GM19043 (cell line): ENCODE data around the gene MYF6.

Source experiments
- ATAC-seq: cut with Tn5 transposase; IDR thresholded peaks from one replicate; pipeline ENCODE4 v1.9.1; 2021; ENCODE audit warnings: low read depth; ENCODE audit not compliant: unreplicated experiment

Gene MYF6

DNA sequence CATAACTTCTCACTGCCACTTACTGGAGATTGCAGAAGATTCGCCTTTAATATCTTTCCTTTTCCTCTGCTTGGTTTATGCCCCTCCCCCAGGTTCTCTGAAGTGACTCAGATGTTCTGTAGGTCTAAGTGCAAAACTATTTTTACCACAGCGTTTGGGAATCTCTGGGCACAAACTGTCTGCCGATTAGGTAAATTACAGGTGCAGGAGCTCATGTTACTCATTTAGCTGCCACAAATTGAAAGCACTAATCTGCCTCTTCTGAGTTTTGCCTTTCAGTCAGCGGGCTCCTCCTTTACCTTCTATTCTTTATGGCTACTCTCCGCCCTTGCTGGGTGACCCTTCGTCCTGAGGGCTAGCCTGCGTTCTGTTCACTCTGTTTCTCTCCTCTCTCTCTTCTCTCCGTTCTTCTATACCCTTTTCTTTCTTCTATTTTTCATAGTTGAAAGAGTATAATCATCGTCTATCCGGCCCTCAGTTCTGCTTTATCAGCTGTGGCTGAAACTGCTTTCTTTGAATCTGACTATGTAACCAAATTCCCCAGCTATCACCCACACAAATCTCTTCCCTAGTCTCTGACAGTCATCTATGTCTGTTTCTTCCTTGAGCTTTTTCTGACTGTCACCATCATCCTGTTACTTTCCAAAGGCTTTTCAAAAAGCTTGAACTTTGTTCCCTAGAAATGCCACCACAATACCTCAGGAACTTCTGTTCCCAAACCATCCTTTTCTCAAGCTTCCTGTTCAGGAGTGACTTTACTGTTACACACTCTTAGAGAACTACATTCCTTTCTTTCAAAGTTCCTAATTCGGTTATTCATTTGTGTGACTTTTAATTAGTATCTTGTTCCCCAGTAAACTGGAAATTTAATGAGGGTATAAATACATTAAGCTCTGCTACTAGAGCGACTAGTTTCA lies 4.3 kb upstream of the MYF6 start:
- ATAC-seq: peak; percentile 60

- ATAC-seq: no peak
Observed at GRCh38 chr12:80704420-80704819, 3.0 kb upstream of the MYF6 start.

- no peak for ATAC-seq
Observed at GRCh38 chr12:80707830-80708258, 410 bp downstream of the MYF6 start.

DNA sequence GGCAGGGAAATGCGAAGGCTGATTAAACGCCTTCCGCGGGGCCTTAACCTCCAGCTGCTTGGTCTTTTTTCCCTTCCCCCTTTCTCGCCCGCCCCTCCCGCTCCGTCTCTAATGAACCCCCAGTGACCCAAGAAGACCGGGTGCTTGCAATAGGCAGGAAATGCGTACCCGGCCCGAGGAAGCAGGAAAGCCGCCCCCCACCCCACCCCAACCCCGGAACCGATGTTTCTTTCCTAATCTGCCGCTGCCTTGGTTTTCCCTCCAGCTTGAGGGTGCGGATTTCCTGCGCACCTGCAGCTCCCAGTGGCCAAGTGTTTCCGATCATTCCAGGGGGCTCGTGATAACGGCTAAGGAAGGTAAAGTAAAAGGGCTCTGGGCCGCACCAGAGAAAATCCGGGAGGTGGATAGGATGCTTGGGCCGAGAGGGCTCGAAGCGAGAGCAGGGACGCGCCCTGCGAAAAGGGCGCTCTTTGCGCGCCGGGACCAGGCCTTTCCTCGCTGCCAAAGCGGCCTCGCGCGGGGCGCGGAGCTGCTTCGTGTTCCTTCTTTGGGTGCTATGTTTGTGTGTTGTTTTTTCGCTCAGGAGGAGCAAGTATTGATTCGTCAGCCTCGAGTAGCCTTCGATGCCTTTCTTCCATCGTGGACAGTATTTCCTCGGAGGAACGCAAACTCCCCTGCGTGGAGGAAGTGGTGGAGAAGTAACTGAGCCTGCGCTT lies 983 bp downstream of the MYF6 start:
- no peak for ATAC-seq

DNA sequence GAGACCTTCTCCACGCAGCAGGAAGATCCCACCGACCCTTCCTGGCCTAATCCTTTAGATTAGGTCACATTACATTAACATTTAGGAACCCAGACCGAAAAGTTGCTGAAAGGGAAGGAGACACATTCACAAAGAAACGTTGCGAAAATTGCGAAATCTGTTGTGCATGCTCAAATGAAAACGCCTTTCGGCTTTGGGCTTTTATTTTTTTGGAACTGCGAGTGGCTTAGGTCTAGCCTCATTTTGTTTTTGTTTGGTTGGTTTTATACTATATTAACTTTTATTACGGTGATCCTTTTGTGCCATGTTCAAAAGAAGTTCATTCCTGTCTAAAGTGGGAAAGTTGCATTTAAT lies 1.5 kb downstream of the MYF6 start:
- ATAC-seq: no peak

DNA sequence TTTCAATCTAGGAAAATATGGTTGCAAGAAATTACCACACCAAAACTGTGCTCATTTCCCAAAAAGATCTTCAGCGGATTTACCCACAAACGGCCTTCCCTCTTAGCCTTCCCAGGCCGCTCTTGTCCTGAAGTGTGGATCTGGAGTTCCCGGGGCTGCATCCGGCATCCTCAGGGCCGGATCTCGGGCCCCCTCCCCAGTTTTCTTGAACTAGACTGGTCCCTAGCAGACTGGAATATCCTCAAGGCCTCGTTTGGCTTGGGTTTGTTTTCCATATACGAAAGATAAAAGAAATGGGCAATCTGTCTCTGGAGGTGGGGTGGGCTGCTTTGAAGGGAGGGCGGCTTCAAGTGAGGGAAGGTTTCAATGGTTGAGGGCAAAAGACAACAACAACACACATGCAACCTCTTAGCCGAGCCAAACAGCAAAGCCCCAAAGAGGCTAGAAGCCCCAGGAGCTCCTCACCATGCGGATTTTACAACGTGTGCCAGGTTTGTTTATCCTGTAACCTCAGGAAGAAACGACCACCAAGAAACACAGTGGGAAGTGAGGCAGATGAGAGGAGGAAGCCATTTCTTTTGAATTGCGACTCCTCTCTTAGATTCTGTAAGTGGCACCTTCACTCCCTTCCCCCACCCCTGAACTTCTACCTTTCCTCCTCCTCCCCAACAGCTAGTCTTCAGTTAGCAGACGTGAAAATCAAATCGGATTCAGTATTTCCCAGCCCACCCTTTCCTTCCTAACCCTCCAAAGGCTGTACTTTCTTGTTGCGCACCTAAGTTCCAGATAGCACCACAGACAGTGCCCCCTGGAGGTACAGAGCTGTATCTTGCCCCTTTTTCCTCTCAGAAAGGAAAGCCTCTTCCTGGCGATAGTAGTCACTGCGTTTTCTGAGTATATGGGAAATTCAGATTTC lies 2.6 kb downstream of the MYF6 start:
- peak; percentile 50 for ATAC-seq

GRCh38 chr12:80710727-80711449 lies 3.5 kb downstream of the MYF6 start:
- peak; percentile 10 for ATAC-seq

DNA sequence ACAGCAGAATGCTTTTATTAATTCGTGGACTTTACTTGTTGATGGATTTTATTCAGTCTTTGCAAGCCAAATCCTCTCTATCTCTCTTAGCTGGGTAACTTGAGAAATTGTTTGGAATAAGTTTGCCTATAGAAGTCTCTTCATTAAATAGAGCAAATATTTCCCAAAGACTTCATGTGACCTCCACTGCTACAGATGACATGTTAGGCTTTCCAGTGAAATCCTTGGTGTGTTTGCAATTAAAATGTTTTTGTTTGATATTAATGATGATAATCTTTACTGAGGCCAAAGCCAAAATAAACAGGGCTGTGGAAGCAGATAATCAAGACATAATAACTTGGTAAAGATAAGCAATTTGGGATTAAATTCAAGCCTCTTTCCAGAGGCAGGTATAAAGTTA lies 4.4 kb downstream of the MYF6 start:
- no peak for ATAC-seq

GRCh38 chr12:80712866-80713265 lies 5.4 kb downstream of the MYF6 start:
- no peak for ATAC-seq

DNA sequence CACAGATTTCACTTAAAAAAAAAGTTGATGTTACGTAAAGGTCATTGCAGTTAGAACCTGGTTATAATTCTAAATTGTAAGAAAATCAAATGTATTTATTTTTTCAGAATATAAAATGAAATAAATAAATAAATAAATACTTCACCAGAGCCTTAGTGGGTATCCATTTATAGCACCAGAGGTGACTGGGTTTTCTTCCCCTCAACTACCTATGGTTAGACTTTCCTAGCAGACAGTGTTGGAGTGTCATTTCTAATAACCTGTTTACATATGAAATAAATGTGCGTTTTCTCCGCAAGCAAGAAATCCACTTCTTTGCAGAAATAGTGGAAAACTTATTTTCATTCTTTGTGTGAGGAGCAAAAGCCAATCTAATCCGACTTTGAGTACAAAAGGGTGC lies 6.0 kb downstream of the MYF6 start:
- ATAC-seq: no peak

GRCh38 chr12:80714055-80714454 lies 6.6 kb downstream of the MYF6 start:
- ATAC-seq: no peak

DNA sequence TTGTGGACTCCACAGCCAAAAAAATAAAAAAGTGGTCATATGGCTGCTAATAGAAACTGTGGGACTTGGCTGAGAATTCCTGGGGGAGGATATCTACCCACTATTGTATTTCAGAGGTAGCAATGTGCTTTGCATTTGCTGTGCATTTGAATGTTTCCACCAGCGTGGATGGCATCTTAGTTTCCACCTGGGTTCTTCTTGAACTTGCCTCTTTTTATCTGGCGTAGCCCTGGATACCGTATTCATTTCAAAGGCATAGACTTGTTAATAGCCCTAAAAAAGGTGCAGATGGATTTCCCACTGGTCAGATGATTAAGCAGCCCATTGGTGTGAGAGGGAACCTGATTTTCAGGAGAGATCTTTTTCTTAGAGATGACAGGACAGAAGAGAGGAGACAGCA lies 7.4 kb downstream of the MYF6 start:
- no peak for ATAC-seq

- no peak for ATAC-seq
Observed at GRCh38 chr12:80715713-80716249, 8.3 kb downstream of the MYF6 start.

DNA sequence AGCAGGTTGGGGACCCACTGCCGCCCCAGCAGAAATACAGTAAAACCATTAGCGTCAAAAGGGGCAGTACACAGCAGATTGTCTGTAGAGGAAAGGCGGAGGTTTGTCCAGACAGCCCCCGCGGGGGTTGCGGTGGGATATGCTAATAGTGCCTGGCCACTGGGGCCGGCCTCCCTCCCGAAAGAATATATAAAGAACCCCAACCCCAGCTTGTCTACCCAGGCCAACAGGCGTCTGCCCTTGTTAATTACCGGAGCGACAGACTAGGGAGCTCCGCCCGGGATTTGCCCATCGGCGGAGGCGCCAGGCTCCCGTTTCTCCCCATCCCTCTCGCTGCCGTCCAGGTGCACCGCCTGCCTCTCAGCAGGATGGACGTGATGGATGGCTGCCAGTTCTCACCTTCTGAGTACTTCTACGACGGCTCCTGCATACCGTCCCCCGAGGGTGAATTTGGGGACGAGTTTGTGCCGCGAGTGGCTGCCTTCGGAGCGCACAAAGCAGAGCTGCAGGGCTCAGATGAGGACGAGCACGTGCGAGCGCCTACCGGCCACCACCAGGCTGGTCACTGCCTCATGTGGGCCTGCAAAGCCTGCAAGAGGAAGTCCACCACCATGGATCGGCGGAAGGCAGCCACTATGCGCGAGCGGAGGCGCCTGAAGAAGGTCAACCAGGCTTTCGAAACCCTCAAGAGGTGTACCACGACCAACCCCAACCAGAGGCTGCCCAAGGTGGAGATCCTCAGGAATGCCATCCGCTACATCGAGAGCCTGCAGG lies 9.4 kb downstream of the MYF6 start, which contains the start of gene MYF5:
Gene MYF5 (plus strand): TSS at position 217 of the 774 bp plus-strand sequence. CDS start 152 bp downstream, at position 369.
- no peak for ATAC-seq

GRCh38 chr12:80717856-80718255 lies 10.4 kb downstream of the MYF6 start:
- ATAC-seq: no peak

DNA sequence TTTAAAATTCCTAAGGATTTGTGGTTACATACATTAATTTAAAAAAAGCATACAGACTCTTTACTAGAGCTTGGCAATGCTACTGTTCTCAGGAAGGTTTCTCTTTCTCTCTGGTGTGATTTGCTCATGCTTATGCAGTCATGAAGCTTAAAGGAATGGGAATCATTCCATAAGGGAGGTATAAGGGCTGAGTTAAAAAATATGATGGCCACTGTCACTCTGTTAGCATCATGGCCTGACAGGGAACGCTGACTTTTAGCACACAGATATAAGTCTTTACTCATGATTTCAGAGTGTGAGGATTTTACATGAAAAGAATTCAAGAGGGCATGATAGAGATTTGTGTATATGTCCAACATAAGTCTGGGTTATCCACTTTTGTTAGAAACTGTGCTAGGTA lies 13.1 kb downstream of the MYF6 start:
- no peak for ATAC-seq

- ATAC-seq: no peak
Observed at GRCh38 chr12:80721326-80721725, 13.9 kb downstream of the MYF6 start.

DNA sequence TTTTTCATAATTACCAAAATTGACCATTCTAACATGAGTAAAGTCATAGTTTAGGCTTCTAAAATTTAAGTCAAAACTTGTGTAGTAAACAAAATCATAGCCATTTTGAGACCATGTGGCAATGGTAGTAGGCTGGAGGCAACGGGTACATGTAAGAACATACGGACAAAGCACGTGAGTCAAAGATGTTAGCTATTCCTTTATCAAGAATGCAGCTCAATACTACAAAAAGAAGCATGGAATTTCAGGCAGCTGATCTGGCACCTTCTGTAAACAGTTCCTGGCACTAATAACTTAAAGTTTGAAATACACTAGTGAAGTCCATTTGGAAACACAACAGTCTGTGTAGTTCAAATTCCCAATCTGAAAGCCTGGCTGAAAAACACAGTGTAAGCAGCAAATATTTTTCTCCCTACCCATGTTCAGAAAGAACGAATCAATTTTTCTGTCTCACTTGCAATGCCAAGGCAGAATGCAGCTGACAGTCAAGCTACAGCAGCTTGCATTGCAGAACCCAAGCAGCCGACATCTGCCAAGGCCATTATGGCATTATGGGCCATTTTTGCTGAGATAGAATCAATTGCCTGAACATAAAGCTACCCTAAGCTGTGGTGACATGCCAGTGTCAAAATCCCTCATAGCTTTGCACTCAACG lies 38.5 kb downstream of the MYF6 start:
- no peak for ATAC-seq

GRCh38 chr12:80747800-80748199 lies 40.4 kb downstream of the MYF6 start:
- no peak for ATAC-seq
